ENCODE results near the gene B4GALT2.

DNA sequence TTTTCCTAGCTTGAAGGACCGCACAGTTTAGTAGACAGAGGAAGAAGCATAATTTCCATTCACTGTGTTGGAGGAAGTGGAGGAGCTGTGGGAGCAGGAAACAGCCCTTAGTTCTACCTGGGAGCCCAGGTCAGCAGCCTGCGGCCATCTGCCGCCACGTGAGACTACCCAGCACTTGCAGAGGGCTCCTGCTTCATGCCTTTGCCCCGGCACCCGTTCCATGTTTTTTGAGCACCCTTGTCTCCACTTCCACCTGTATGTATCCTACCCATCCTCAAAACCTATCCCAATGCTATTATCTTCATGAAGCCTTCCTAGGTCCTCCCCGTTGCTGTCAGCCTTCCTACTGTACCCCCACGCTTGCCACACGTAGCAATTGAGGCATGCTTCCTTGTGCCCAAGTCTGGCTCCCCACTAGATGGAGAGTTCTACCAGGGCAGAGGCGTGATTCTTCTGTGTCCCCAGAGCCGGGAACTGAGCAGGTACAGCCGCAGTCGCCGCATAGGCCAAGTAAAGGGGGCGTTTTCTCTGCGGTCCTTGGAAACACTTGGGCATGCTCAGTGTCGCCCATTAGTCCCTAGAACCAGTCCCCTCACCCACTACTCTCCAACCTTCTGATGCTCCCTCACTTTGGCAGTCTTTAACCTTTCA, 50.4 kb downstream of the B4GALT2 start:
- TF ChIP-seq, protein P1, sequence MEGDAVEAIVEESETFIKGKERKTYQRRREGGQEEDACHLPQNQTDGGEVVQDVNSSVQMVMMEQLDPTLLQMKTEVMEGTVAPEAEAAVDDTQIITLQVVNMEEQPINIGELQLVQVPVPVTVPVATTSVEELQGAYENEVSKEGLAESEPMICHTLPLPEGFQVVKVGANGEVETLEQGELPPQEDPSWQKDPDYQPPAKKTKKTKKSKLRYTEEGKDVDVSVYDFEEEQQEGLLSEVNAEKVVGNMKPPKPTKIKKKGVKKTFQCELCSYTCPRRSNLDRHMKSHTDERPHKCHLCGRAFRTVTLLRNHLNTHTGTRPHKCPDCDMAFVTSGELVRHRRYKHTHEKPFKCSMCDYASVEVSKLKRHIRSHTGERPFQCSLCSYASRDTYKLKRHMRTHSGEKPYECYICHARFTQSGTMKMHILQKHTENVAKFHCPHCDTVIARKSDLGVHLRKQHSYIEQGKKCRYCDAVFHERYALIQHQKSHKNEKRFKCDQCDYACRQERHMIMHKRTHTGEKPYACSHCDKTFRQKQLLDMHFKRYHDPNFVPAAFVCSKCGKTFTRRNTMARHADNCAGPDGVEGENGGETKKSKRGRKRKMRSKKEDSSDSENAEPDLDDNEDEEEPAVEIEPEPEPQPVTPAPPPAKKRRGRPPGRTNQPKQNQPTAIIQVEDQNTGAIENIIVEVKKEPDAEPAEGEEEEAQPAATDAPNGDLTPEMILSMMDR (IDR thresholded peaks at IDR 0.05; ENCODE audit: insufficient read depth, low read depth, low read length), result no peak
- TF ChIP-seq EZH2 (IDR thresholded peaks at IDR 0.05; ENCODE audit: insufficient read depth, low read length), result no peak
